ENCODE measurements around the gene RIMBP3C. TPM values are rescaled to one million over a fixed set of nuclear protein-coding genes. Genes with fewer than 3 reads are reported as not detected.
"Not testable (repeated sequence)": the region's sequence is repeated elsewhere in the genome, so short reads cannot be mapped to it uniquely, and the experiment has no call there.

Gene RIMBP3C
- total RNA-seq, 2 donors from 2014 or later = 0.14 to 6.4 TPM

- no peak for DNase-seq (ENCODE audit: low spot score)
- Histone ChIP-seq H3K27me3 (replicated peaks; ENCODE audit: insufficient read depth) (no peaks in the 10 kb centered on the region), H3K36me3 (peaks cover 0 to 12% of the 10 kb centered on the region in 2 donors), H3K4me3 (no peak overlapping the region), H3K4me1 (replicated peaks) (peaks cover 15% of the 10 kb centered on the region), H3K27ac (no peak overlapping the region), H3K9me3 (no peaks in the 10 kb centered on the region)
- intact Hi-C loops (cut with DNase I) = no loop called here
- TF ChIP-seq POLR2AphosphoS5 (IDR thresholded peaks at IDR 0.05) (no peak), CTCF (IDR thresholded peaks at IDR 0.05) (no peak), POLR2A (IDR thresholded peaks at IDR 0.05) (no peak)
- 88% methylated on average over 8 of the region's 8 CpGs for WGBS
Observed at GRCh38 chr22:21589396-21589795, 38.1 kb upstream of the RIMBP3C start.

GRCh38 chr22:21587803-21588611, 36.7 kb upstream of the RIMBP3C start:
- DNase-seq (ENCODE audit: low spot score) = no peak
- no peaks in the 10 kb centered on the region for H3K9me3 ChIP-seq
- intact Hi-C loops (cut with DNase I) = no loop called here
- no peak overlapping the region for H3K27ac ChIP-seq
- no peaks in the 10 kb centered on the region for H3K27me3 ChIP-seq (replicated peaks; ENCODE audit: insufficient read depth)
- no peak for TF ChIP-seq POLR2AphosphoS5 (IDR thresholded peaks at IDR 0.05)
- TF ChIP-seq POLR2A (IDR thresholded peaks at IDR 0.05) = no peak
- TF ChIP-seq CTCF (IDR thresholded peaks at IDR 0.05) = no peak
- no peak overlapping the region for H3K4me3 ChIP-seq
- peaks cover 22% of the 10 kb centered on the region for H3K4me1 ChIP-seq (replicated peaks)
- WGBS = 70% methylated on average over 4 of the region's 4 CpGs
- no peaks in the 10 kb centered on the region for H3K36me3 ChIP-seq

GRCh38 chr22:21585389-21585788, 34.1 kb upstream of the RIMBP3C start:
- WGBS = 97% methylated on average over 2 of the region's 2 CpGs
- peaks cover 15% of the 10 kb centered on the region for H3K4me1 ChIP-seq (replicated peaks)
- intact Hi-C loops (cut with DNase I) = no loop called here
- no peak for DNase-seq (ENCODE audit: low spot score)
- no peaks in the 10 kb centered on the region for H3K36me3 ChIP-seq
- H3K27me3 ChIP-seq (replicated peaks; ENCODE audit: insufficient read depth) = no peaks in the 10 kb centered on the region
- TF ChIP-seq POLR2AphosphoS5 (IDR thresholded peaks at IDR 0.05) = no peak
- TF ChIP-seq CTCF (IDR thresholded peaks at IDR 0.05) = no peak
- no peak for TF ChIP-seq POLR2A (IDR thresholded peaks at IDR 0.05)
- H3K9me3 ChIP-seq = no peaks in the 10 kb centered on the region
- no peak overlapping the region for H3K27ac ChIP-seq
- H3K4me3 ChIP-seq = no peak overlapping the region

- intact Hi-C loops (cut with DNase I) = no loop called here
Observed at GRCh38 chr22:21582801-21583740, 31.8 kb upstream of the RIMBP3C start.

GRCh38 chr22:21581009-21581713, 29.9 kb upstream of the RIMBP3C start:
- H3K36me3 ChIP-seq; intact Hi-C loops (cut with DNase I); H3K9me3 ChIP-seq; H3K4me3 ChIP-seq; H3K27me3 ChIP-seq (replicated peaks; ENCODE audit: insufficient read depth); DNase-seq (ENCODE audit: low spot score): not testable (repeated sequence)
- Histone ChIP-seq H3K27ac (peak overlapping the region in 1 of 2 donors; percentile 54), H3K4me1 (replicated peaks) (peaks cover 25% of the 10 kb centered on the region)
- WGBS = 89% methylated on average over 10 of the region's 10 CpGs

More at GRCh38 chr22:21582801-21583740, 31.8 kb upstream of the RIMBP3C start:
- TF ChIP-seq POLR2AphosphoS5 (IDR thresholded peaks at IDR 0.05) (peak; percentile 32), CTCF (IDR thresholded peaks at IDR 0.05) (no peak), POLR2A (IDR thresholded peaks at IDR 0.05) (no peak)
- DNase-seq (ENCODE audit: low spot score) = peak; percentile 69
- WGBS = 49% methylated on average over 10 of the region's 10 CpGs
- no peaks in the 10 kb centered on the region for H3K27me3 ChIP-seq (replicated peaks; ENCODE audit: insufficient read depth)
- H3K4me1 ChIP-seq (replicated peaks) = peaks cover 25% of the 10 kb centered on the region
- no peaks in the 10 kb centered on the region for H3K9me3 ChIP-seq
- no peaks in the 10 kb centered on the region for H3K36me3 ChIP-seq
- H3K27ac ChIP-seq = peak overlapping the region in 1 of 2 donors; percentile 34
- H3K4me3 ChIP-seq = no peak overlapping the region

GRCh38 chr22:21580623-21581007, 29.4 kb upstream of the RIMBP3C start:
- DNase-seq (ENCODE audit: low spot score); H3K4me3 ChIP-seq; intact Hi-C loops (cut with DNase I); H3K27me3 ChIP-seq (replicated peaks; ENCODE audit: insufficient read depth); H3K9me3 ChIP-seq; H3K36me3 ChIP-seq: not testable (repeated sequence)
- H3K27ac ChIP-seq = peak overlapping the region; percentile 40 to 54
- WGBS = 91% methylated on average over 9 of the region's 9 CpGs
- peaks cover 25% of the 10 kb centered on the region for H3K4me1 ChIP-seq (replicated peaks)

All from prostate gland (tissue), 2 donors.